Measurements from ENCODE around the gene GNA15. TPM values are rescaled to one million over a fixed set of nuclear protein-coding genes. Genes with fewer than 3 reads are reported as not detected.

The GNA15 gene
- total RNA-seq, 4 donors from 2014 or later, result 3.8 to 22.5 (median 7.8) TPM

DNA sequence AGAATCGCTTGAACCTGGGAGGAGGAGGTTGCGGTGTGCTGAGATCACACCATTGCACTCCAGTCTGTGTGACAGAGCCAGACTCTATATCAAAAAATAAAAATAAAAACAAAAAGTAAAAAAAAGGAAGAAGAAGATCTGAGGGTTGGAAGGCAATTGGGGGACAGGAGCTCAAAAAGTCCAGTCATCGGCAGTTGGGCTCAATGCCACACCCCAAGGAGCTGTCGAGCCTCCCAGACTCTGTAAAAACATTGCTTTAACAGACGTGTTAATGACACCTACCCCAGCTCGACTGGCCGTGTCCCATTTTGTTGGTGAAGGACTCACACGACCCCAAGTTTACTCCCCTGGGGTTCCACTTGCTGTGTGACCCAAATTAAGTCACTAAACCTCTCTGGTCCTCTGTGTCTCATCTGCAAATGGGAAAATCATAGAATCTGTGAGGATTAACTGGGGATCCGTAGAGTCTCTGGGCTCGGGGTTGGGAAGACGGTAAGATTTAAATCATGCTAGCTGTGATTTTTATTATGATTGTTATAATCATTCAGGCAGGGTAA is 7.0 kb downstream of the GNA15 start:
- DNase-seq (ENCODE audit: low spot score in 2 of 2), result no peak
- peaks cover 0 to 11% (median 0%) of the 10 kb centered on the region in 4 donors for H3K9me3 ChIP-seq
- WGBS, 2 donors, result 56 to 68% methylated on average over 11 of the region's 11 CpGs
- H3K4me1 ChIP-seq, result peaks cover 0 to 9% (median 2%) of the 10 kb centered on the region in 4 donors
- no peak overlapping the region for H3K4me3 ChIP-seq
- TF ChIP-seq, protein P1, sequence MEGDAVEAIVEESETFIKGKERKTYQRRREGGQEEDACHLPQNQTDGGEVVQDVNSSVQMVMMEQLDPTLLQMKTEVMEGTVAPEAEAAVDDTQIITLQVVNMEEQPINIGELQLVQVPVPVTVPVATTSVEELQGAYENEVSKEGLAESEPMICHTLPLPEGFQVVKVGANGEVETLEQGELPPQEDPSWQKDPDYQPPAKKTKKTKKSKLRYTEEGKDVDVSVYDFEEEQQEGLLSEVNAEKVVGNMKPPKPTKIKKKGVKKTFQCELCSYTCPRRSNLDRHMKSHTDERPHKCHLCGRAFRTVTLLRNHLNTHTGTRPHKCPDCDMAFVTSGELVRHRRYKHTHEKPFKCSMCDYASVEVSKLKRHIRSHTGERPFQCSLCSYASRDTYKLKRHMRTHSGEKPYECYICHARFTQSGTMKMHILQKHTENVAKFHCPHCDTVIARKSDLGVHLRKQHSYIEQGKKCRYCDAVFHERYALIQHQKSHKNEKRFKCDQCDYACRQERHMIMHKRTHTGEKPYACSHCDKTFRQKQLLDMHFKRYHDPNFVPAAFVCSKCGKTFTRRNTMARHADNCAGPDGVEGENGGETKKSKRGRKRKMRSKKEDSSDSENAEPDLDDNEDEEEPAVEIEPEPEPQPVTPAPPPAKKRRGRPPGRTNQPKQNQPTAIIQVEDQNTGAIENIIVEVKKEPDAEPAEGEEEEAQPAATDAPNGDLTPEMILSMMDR (IDR thresholded peaks at IDR 0.05), result no peak
- TF ChIP-seq POLR2A (IDR thresholded peaks at IDR 0.05), result no peak
- TF ChIP-seq EP300 (IDR thresholded peaks at IDR 0.05), result no peak
- H3K27me3 ChIP-seq, result no peaks in the 10 kb centered on the region
- H3K27ac ChIP-seq, result peak overlapping the region in 3 of 4 donors; percentile 53 to 62 (median 60)
- H3K36me3 ChIP-seq, result no peaks in the 10 kb centered on the region

DNA sequence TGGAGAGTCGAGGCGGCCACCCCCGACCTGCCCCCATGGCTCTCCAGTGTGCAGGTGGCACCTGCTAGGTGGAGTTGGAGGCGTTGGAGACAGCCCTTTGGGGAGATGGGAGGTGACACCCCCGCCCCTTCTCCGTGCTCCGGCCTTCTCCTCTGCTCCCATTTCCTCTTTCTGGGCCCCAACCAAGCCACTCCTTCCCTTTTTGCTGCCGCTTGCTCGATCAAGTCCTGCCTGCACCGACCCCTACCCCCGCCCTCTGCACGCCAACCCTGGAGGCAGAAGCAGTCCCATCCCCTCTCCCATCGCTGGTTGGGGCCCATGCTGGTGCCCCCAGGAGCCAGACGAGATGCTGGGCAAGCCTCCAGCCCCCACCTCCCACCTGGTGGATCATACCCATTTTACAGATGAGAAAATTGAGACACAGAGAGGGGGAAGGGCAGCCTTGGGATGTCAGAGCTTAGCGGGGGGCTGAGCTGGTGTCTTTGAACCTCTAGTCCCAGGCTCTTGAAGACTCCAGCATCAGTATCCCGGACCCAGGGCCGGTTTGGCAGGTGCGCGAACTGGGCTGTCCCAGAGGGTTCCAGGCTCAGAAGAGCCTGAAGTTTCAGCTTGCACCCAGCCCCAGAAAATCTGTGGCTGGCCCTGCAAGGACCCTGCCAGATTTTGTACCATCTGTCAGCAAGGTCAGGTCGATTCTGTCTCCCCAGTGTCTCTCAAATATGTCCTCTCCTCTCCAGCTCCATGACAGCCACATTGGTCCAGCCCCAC is 10.3 kb downstream of the GNA15 start:
- TF ChIP-seq EP300 (IDR thresholded peaks at IDR 0.05) (no peak), POLR2A (IDR thresholded peaks at IDR 0.05) (no peak)
- TF ChIP-seq, protein P1 (IDR thresholded peaks at IDR 0.05), result no peak
- Histone ChIP-seq H3K27me3 (peaks cover 0 to 19% of the 10 kb centered on the region in 2 donors), H3K36me3 (no peaks in the 10 kb centered on the region), H3K27ac (no peak overlapping the region), H3K4me1 (peaks cover 0 to 9% (median 2%) of the 10 kb centered on the region in 4 donors), H3K9me3 (no peaks in the 10 kb centered on the region), H3K4me3 (no peak overlapping the region)
- 61 to 67% methylated on average over 20 of the region's 20 CpGs for WGBS, 2 donors
- DNase-seq (ENCODE audit: low spot score in 2 of 2), result no peak

DNA sequence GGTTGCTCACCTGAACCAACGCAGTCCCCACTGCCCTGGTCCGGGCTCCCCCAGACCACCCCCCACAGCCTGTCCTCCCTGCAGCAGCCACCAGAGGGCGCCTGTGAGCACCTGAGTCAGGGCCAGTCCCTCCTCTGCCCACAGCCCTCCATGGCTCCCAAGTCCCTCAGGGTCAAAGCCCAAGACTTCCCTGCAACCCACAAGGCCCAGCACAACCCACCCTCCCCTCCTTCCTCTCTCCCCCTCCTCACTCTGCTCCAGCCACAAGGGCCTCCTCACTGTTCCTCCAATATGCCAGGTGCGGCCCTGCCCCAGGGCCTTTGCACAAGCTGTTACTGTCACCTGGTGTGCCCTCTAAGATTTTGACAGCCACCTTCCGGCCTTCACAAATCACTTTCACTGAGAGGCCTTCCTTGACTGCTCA is 10.9 kb downstream of the GNA15 start:
- peaks cover 0 to 4% (median 1%) of the 10 kb centered on the region in 4 donors for H3K4me1 ChIP-seq
- 58 to 60% methylated on average over 5 of the region's 5 CpGs for WGBS, 2 donors
- no peak overlapping the region for H3K4me3 ChIP-seq
- H3K27ac ChIP-seq, result no peak overlapping the region
- H3K9me3 ChIP-seq, result no peaks in the 10 kb centered on the region
- TF ChIP-seq, protein P1 (IDR thresholded peaks at IDR 0.05), result peak; percentile 39 to 66 (median 57)
- no peak for TF ChIP-seq POLR2A (IDR thresholded peaks at IDR 0.05)
- TF ChIP-seq EP300 (IDR thresholded peaks at IDR 0.05), result no peak
- no peak for DNase-seq (ENCODE audit: low spot score in 2 of 2)
- peaks cover 0 to 19% of the 10 kb centered on the region in 2 donors for H3K27me3 ChIP-seq
- H3K36me3 ChIP-seq, result no peaks in the 10 kb centered on the region

DNA sequence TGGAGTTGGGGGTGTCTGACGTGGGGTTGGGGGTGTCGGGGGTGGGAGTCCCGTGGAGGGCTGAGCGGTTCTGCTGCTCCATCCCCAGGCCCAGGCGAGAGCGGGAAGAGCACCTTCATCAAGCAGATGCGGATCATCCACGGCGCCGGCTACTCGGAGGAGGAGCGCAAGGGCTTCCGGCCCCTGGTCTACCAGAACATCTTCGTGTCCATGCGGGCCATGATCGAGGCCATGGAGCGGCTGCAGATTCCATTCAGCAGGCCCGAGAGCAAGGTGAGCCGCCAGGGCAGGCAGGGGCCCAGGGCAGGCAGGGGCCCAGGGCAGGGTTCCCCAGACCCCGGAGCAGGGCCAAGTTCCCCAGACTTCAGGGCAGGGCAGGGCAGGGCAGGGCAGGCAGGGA is 12.7 kb downstream of the GNA15 start:
- 87 to 89% methylated on average over 20 of the region's 20 CpGs for WGBS, 2 donors
- TF ChIP-seq POLR2A (IDR thresholded peaks at IDR 0.05), result no peak
- TF ChIP-seq, protein P1 (IDR thresholded peaks at IDR 0.05), result no peak
- no peak for TF ChIP-seq EP300 (IDR thresholded peaks at IDR 0.05)
- Histone ChIP-seq H3K4me1 (no peaks in the 10 kb centered on the region), H3K27ac (no peak overlapping the region), H3K36me3 (no peaks in the 10 kb centered on the region), H3K4me3 (no peak overlapping the region), H3K9me3 (no peaks in the 10 kb centered on the region), H3K27me3 (peaks cover 0 to 19% of the 10 kb centered on the region in 2 donors)
- DNase-seq (ENCODE audit: low spot score in 2 of 2), result no peak

DNA sequence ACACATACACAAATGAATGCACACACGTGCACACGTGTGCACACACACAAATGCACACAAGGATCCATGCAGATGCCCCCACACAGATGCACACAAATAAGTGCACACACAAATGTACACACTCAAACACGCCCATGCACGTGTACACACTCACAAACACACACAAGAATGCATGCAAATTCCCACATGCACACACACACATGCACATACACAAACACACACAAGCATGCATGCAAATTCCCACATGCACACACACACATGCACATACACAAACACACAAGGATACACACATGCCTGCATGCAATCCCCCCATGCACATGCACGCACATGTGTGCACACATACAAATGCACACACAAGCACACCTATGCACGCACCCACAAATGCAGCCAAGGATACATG is 13.3 kb downstream of the GNA15 start:
- Histone ChIP-seq H3K9me3 (no peaks in the 10 kb centered on the region), H3K27ac (no peak overlapping the region), H3K4me1 (no peaks in the 10 kb centered on the region), H3K4me3 (no peak overlapping the region), H3K36me3 (no peaks in the 10 kb centered on the region), H3K27me3 (peaks cover 0 to 19% of the 10 kb centered on the region in 2 donors)
- TF ChIP-seq EP300 (IDR thresholded peaks at IDR 0.05) (no peak), POLR2A (IDR thresholded peaks at IDR 0.05) (no peak)
- TF ChIP-seq, protein P1 (IDR thresholded peaks at IDR 0.05), result no peak
- DNase-seq (ENCODE audit: low spot score in 2 of 2), result no peak
- 86 to 92% methylated on average over 6 of the region's 6 CpGs for WGBS, 2 donors

Measured in tibial nerve (tissue), 4 donors.